PC-9 (cell line): ENCODE results near the gene SNX19.

Experiments used
- EZH2 ChIP-seq: fragments of 200-600 bp; sonication (generic); IDR thresholded peaks from 2 replicates; pipeline ENCODE4 v1.8.0; 2017; ENCODE audit warnings: antibody characterized with exemption, low read depth
- TF ChIP-seq, protein P1 (sequence below): fragments of 200-600 bp; sonication (generic); conservative IDR thresholded peaks from 2 replicates; pipeline ENCODE4 v1.6.1; 2017; ENCODE audit warnings: mixed run types, antibody characterized with exemption, mild to moderate bottlenecking, moderate library complexity

DNA sequence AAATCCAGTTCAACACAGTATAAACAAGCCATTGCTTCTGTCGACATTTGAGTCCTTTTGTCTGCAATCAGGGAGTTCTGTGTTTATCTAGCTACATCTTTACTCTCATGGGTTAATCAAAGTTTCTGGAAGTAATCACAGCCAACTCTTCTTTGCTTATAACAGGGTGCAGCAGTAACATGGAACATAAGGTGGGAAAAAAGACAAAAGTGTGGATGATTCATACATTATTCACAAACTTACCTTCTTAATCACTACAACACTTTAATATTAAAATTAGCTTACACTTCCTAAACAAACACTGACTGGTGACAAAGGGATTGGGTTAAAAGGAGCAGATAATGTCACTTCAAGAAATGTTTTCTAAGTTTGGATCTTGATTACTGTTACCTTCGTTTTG is 44.7 kb downstream of the SNX19 start:
- TF ChIP-seq, protein P1, sequence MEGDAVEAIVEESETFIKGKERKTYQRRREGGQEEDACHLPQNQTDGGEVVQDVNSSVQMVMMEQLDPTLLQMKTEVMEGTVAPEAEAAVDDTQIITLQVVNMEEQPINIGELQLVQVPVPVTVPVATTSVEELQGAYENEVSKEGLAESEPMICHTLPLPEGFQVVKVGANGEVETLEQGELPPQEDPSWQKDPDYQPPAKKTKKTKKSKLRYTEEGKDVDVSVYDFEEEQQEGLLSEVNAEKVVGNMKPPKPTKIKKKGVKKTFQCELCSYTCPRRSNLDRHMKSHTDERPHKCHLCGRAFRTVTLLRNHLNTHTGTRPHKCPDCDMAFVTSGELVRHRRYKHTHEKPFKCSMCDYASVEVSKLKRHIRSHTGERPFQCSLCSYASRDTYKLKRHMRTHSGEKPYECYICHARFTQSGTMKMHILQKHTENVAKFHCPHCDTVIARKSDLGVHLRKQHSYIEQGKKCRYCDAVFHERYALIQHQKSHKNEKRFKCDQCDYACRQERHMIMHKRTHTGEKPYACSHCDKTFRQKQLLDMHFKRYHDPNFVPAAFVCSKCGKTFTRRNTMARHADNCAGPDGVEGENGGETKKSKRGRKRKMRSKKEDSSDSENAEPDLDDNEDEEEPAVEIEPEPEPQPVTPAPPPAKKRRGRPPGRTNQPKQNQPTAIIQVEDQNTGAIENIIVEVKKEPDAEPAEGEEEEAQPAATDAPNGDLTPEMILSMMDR = no peak
- TF ChIP-seq EZH2 = no peak
